Measurements from ENCODE around the gene P4HB.

DNA sequence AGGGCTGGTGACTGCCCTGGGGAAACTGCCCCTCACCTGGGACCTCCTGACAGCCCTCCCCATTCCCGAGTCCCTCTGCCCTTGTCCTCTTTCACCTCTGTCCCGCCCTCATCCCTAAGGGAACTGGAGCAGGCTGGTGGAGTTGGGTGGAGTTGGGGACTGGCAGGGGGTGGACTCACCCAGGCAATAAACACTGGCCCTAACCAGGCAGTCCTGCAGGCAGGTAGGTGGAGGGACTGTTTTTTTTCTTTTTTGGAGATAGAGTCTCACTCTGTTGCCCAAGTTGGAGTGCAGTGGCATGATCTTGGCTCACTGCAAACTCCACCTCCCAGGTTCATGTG lies 44.7 kb downstream of the P4HB start:
- TF ChIP-seq, protein P1, sequence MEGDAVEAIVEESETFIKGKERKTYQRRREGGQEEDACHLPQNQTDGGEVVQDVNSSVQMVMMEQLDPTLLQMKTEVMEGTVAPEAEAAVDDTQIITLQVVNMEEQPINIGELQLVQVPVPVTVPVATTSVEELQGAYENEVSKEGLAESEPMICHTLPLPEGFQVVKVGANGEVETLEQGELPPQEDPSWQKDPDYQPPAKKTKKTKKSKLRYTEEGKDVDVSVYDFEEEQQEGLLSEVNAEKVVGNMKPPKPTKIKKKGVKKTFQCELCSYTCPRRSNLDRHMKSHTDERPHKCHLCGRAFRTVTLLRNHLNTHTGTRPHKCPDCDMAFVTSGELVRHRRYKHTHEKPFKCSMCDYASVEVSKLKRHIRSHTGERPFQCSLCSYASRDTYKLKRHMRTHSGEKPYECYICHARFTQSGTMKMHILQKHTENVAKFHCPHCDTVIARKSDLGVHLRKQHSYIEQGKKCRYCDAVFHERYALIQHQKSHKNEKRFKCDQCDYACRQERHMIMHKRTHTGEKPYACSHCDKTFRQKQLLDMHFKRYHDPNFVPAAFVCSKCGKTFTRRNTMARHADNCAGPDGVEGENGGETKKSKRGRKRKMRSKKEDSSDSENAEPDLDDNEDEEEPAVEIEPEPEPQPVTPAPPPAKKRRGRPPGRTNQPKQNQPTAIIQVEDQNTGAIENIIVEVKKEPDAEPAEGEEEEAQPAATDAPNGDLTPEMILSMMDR (IDR thresholded peaks at IDR 0.05): no peak
- TF ChIP-seq POLR2A (IDR thresholded peaks at IDR 0.05): no peak
- no peak for TF ChIP-seq EP300 (IDR thresholded peaks at IDR 0.05)
- TF ChIP-seq POLR2AphosphoS5 (IDR thresholded peaks at IDR 0.05): no peak

All from upper lobe of left lung (tissue), 4 donors.